ENCODE data around the gene IGDCC3. TPM values are rescaled to one million over a fixed set of nuclear protein-coding genes. Genes with fewer than 3 reads are reported as not detected.

IGDCC3 gene
- total RNA-seq, 1 experiment from 2014 or later: not detected

DNA sequence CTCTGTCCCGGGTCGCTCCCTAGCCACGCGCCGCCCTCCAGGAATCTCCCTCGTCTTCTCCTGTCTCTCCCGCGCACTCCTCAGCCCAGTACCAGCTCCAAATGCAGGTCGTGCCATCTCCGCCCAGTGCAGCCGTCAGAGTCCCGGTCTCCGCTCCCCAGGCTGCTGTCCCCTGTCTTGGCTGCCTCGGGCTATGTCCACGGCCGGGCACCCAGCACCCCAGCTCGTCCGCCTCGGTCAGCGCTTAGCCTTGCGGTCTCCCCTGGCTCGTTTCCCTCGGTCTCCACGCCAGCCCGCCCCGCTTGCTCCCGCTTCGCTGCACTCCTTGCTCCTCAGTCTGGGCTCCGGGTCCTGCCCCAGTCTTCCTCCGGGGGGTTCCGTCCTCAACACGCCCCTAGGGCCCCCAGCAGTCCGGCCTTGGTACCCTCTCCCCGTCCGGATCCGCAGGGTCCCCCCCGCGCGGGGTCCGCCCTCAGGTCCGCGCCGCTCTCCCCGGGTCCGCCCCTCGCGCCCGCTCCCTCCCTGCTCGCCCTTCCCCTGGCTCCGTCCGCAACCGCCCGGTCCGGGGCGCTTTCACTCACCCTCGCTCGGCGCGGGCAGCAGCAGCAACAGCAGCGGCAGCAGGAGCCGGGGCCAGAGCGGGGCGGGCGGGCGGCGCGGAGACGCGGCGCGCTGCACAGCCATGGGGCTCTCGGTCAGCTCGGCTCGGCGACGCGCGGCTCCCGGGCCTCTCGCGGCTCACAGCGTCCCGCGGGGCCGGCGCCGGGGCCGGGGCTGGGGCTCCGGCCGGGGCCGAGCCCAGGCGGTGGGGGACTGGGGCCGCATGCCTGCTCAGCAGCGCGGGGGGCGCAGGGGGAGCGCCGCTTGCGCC, 462 bp downstream of the IGDCC3 start:
- in situ Hi-C loops (cut with HindIII; ENCODE audit: low pct_unique_long_range_greater_than_20kb, low sequenced_read_pairs): no loop called here
- peak; percentile 22 for DNase-seq (ENCODE audit: low read depth)

- in situ Hi-C loops (cut with HindIII; ENCODE audit: low pct_unique_long_range_greater_than_20kb, low sequenced_read_pairs): no loop called here
- DNase-seq (ENCODE audit: low read depth): no peak
These were observed 1.1 kb downstream of the IGDCC3 start for GRCh38 chr15:65376767-65377104.

DNA sequence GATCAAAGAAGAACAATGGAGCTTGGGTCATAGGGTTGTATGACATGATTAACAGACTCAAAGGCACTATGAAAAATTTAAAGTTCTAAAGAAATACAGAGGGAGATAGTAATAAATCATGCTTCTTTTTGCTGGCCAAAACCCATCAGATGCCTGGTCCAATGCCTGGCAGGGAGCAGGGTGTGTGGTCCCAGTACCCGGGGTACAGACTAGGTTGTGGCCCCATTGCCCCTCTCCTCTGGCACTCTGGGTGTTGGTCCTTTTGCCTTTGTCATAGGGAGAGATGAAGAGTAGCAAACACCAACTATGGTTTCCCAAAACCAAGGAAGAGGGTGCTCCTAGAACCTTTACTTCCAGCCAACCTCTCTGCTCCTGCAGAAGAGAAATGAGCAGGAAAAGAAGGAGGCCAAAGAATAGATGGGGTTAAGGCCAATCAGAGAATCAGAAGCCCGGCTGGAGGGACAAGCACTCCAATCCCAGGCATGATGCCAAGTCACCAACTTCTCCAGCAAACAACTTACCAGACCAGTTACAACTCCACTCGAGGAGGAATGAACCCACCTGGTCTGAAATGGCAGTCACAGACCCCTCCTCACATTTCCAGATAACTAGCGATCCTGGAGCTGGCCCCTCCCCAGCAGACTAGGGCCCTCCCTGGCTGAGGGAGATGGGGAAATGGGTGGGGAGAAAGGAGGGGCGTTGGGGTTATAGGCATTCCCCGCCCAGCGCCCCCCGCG, 1.8 kb downstream of the IGDCC3 start:
- in situ Hi-C loops (cut with HindIII; ENCODE audit: low pct_unique_long_range_greater_than_20kb, low sequenced_read_pairs): no loop called here
- no peak for DNase-seq (ENCODE audit: low read depth)

- in situ Hi-C loops (cut with HindIII; ENCODE audit: low pct_unique_long_range_greater_than_20kb, low sequenced_read_pairs): no loop called here
- no peak for DNase-seq (ENCODE audit: low read depth)
These were observed 2.9 kb downstream of the IGDCC3 start for GRCh38 chr15:65374821-65375401.

GRCh38 chr15:65374334-65374733, 3.5 kb downstream of the IGDCC3 start:
- DNase-seq (ENCODE audit: low read depth): no peak

DNA sequence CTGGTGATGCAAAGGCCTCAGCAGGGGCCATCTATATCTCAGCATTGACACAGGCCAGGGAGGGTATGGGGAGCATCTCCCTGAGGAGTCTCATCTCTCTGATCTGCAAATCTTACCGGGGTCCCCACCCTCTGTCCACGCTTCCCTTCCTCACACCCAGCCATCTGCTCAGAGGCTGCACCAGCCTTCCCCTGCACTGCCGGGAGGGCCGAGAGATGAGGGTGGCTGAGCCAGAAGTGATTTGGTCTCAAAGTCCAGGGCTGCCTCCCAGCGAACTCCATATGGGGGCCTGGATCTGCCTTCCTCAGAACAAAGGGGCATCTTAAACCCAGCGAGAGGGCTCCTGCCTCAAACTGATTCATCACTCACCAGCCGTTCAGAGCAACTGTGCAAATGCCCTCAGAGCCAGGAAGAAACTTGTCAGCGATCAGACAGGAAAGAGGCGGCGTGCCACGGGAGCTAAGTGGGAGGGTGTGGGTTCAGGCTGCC, 4.6 kb downstream of the IGDCC3 start:
- in situ Hi-C loops (cut with HindIII; ENCODE audit: low pct_unique_long_range_greater_than_20kb, low sequenced_read_pairs): no loop called here
- DNase-seq (ENCODE audit: low read depth): no peak

More at GRCh38 chr15:65374334-65374733, 3.5 kb downstream of the IGDCC3 start:
- in situ Hi-C loops (cut with HindIII; ENCODE audit: low pct_unique_long_range_greater_than_20kb, low sequenced_read_pairs): no loop called here

DNA sequence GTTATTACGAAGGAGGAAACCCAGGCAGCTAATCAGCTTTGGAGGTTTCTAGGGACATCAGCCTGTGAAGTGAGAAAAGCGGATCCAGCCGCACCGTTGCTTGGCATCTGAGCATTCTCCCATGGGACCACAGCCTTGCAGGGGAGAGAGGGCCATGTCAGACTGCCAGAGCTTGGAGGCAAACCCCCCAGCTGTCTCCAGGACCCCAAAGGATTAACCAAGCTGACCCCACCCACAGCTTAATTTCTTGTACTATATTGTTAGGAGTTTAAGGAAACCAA, 5.1 kb downstream of the IGDCC3 start:
- no peak for DNase-seq (ENCODE audit: low read depth)
- in situ Hi-C loops (cut with HindIII; ENCODE audit: low pct_unique_long_range_greater_than_20kb, low sequenced_read_pairs): no loop called here

- DNase-seq (ENCODE audit: low read depth): no peak
- in situ Hi-C loops (cut with HindIII; ENCODE audit: low pct_unique_long_range_greater_than_20kb, low sequenced_read_pairs): no loop called here
These were observed 5.6 kb downstream of the IGDCC3 start for GRCh38 chr15:65371976-65372786.

GRCh38 chr15:65370885-65371284, 6.9 kb downstream of the IGDCC3 start:
- DNase-seq (ENCODE audit: low read depth): no peak
- in situ Hi-C loops (cut with HindIII; ENCODE audit: low pct_unique_long_range_greater_than_20kb, low sequenced_read_pairs): no loop called here

- in situ Hi-C loops (cut with HindIII; ENCODE audit: low pct_unique_long_range_greater_than_20kb, low sequenced_read_pairs): no loop called here
- DNase-seq (ENCODE audit: low read depth): no peak
These were observed 8.2 kb downstream of the IGDCC3 start for GRCh38 chr15:65369651-65370050.

GRCh38 chr15:65369212-65369547, 8.6 kb downstream of the IGDCC3 start:
- no peak for DNase-seq (ENCODE audit: low read depth)
- in situ Hi-C loops (cut with HindIII; ENCODE audit: low pct_unique_long_range_greater_than_20kb, low sequenced_read_pairs): no loop called here

DNA sequence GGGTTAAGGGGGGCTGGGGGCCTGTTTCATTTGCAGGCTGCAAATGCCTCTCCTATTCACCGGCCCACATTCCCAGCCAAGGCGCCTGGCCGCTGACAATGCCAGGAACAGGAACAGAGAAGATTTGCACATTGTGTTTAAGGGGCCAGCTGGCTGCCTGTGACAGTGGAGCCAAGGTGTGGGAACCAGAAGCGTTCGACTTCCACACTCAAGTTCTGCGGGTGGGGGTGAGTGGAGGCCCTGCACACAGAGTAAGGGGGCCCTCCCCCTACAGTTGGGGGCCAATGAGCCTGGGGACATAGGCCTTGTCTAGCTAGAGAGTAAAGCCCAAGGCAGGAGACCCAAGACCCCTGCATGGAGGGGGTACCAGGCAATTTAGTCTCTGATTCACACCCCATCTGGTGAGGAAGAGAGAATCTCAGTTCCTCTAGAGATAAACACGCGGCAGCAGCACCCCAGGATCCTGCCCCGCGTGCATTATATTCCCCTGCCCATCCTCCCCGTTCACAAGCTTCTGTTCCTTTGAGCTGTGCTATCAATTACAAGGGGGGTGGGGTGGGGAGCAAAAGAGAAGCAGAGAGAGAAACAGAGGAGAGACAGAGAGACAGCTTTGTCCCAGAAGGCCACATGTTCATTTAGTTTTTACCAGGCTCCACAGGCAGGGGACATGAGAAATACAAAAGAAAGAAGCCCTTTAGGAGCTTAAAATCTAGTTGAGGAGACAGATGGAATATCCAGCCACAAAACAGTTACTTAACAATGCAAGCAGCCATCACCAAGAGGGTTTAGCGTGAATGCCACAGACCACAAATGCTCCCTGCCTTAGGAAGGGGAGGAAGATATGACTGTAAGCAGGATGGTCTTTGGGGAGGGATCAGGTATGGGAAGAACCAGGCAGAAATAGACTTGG, 9.2 kb downstream of the IGDCC3 start:
- in situ Hi-C loops (cut with HindIII; ENCODE audit: low pct_unique_long_range_greater_than_20kb, low sequenced_read_pairs): no loop called here
- DNase-seq (ENCODE audit: low read depth): no peak

GRCh38 chr15:65366122-65366892, 11.5 kb downstream of the IGDCC3 start:
- no peak for DNase-seq (ENCODE audit: low read depth)
- in situ Hi-C loops (cut with HindIII; ENCODE audit: low pct_unique_long_range_greater_than_20kb, low sequenced_read_pairs): no loop called here

- in situ Hi-C loops (cut with HindIII; ENCODE audit: low pct_unique_long_range_greater_than_20kb, low sequenced_read_pairs): no loop called here
- DNase-seq (ENCODE audit: low read depth): no peak
These were observed 12.6 kb downstream of the IGDCC3 start for GRCh38 chr15:65365229-65365628.

- in situ Hi-C loops (cut with HindIII; ENCODE audit: low pct_unique_long_range_greater_than_20kb, low sequenced_read_pairs): no loop called here
- no peak for DNase-seq (ENCODE audit: low read depth)
These were observed 14.0 kb downstream of the IGDCC3 start for GRCh38 chr15:65363766-65364165.

GRCh38 chr15:65363306-65363705, 14.5 kb downstream of the IGDCC3 start:
- no peak for DNase-seq (ENCODE audit: low read depth)
- in situ Hi-C loops (cut with HindIII; ENCODE audit: low pct_unique_long_range_greater_than_20kb, low sequenced_read_pairs): no loop called here

DNA sequence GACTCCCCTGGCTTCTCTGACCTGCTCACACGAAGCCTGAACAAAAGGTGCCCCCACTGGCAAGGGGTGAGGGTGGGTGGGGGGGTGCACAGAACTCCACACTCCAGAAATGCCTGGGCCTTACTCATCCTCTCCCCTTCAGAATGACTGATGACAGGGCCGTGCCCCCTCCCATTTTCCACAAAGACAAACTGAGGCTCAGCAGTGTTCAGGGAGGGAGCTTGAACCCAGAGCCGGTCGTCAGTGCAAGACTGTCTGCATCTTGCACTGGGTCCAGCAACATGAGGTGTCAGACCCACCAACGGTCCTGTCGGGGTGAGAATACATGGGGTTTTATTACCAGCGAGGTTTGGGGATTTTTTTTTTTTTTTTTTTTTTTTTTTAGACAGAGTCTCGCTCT, 15.3 kb downstream of the IGDCC3 start:
- DNase-seq (ENCODE audit: low read depth): no peak
- in situ Hi-C loops (cut with HindIII; ENCODE audit: low pct_unique_long_range_greater_than_20kb, low sequenced_read_pairs): no loop called here

All from Caki2 (cell line).